ENCODE data around the gene AMER2. TPM values are rescaled to one million over a fixed set of nuclear protein-coding genes. Genes with fewer than 3 reads are reported as not detected.

The AMER2 gene
- total RNA-seq, 1 donor, result not detected

GRCh38 chr13:25186187-25186586 lies 14.1 kb upstream of the AMER2 start:
- no peak for DNase-seq (ENCODE audit: low read depth)
- TF ChIP-seq CTCF (IDR thresholded peaks at IDR 0.05; ENCODE audit: insufficient read depth, low read length), result no peak
- no peak overlapping the region for H3K4me3 ChIP-seq (ENCODE audit: low read depth, low read length)

GRCh38 chr13:25181597-25181996 lies 9.5 kb upstream of the AMER2 start:
- no peak for DNase-seq (ENCODE audit: low read depth)
- no peak for TF ChIP-seq CTCF (IDR thresholded peaks at IDR 0.05; ENCODE audit: insufficient read depth, low read length)

GRCh38 chr13:25180775-25181537 lies 8.9 kb upstream of the AMER2 start:
- H3K4me3 ChIP-seq (ENCODE audit: low read depth, low read length), result no peak overlapping the region
- no peak for DNase-seq (ENCODE audit: low read depth)
- no peak for TF ChIP-seq CTCF (IDR thresholded peaks at IDR 0.05; ENCODE audit: insufficient read depth, low read length)

More at GRCh38 chr13:25181597-25181996, 9.5 kb upstream of the AMER2 start:
- no peak overlapping the region for H3K4me3 ChIP-seq (ENCODE audit: low read depth, low read length)

GRCh38 chr13:25179832-25180774 lies 8.0 kb upstream of the AMER2 start:
- no peak for TF ChIP-seq CTCF (IDR thresholded peaks at IDR 0.05; ENCODE audit: insufficient read depth, low read length)
- no peak for DNase-seq (ENCODE audit: low read depth)
- no peak overlapping the region for H3K4me3 ChIP-seq (ENCODE audit: low read depth, low read length)

- no peak for DNase-seq (ENCODE audit: low read depth)
- H3K4me3 ChIP-seq (ENCODE audit: low read depth, low read length), result no peak overlapping the region
- TF ChIP-seq CTCF (IDR thresholded peaks at IDR 0.05; ENCODE audit: insufficient read depth, low read length), result no peak
Observed at GRCh38 chr13:25179011-25179410, 6.9 kb upstream of the AMER2 start.

- TF ChIP-seq CTCF (IDR thresholded peaks at IDR 0.05; ENCODE audit: insufficient read depth, low read length), result no peak
- DNase-seq (ENCODE audit: low read depth), result no peak
- no peak overlapping the region for H3K4me3 ChIP-seq (ENCODE audit: low read depth, low read length)
Observed at GRCh38 chr13:25178070-25178469, 6.0 kb upstream of the AMER2 start.

Data from fibroblast of the aortic adventitia (primary cell).